NK-92 treated with Interleukin-12 subunit alpha and Interleukin-12 subunit beta, amount 100 ng/mL, for 24 hours (cell line): ENCODE measurements around the gene SNX4.

Experiments used
- DNase-seq: peaks from one replicate; lab custom pipeline; 2025; lab: John Stamatoyannopoulos, UW

SNX4 gene

DNA sequence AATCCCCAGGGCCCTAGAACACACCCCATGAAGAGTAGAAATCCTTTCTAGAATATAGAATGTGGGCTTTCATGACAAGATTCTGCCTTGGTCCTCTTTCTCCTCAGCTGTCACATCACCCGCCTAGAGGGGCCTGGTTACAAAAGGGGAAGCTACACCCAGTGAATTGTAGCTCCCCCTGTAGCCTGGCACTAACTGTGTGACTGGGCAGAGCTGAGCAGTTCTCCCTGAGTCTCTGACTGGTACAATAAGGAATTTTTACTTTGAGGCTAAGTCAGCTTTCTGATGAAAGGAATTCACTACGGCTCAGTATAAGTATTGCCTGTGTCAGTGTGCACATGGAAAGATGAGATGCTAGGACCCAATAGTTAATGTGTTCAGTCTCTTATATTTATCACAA, 116.2 kb downstream of the SNX4 start:
- no peak for DNase-seq

- no peak for DNase-seq
Measured at GRCh38 chr3:125402639-125403038, 117.4 kb downstream of the SNX4 start.

GRCh38 chr3:125401402-125401801, 118.6 kb downstream of the SNX4 start:
- DNase-seq, result no peak

GRCh38 chr3:125398952-125399351, 121.0 kb downstream of the SNX4 start:
- DNase-seq, result no peak
